ENCODE data around the gene DIP2B. TPM values are rescaled to one million over a fixed set of nuclear protein-coding genes. Genes with fewer than 3 reads are reported as not detected.

DIP2B gene
- total and polyA plus RNA-seq, 2 of the 13 experiments (the other 11 are each of a cell fraction or from before 2014, with no cell fraction given) = 32.1 to 35.8 TPM

- no peak for TF ChIP-seq THAP7 (CRISPR knock-in tag; IDR thresholded peaks at IDR 0.05)
- no peak for TF ChIP-seq MIER3 (CRISPR knock-in tag; IDR thresholded peaks at IDR 0.05; ENCODE audit: borderline replicate concordance)
- no peak for TF ChIP-seq ZNF18 (CRISPR knock-in tag; IDR thresholded peaks at IDR 0.05; ENCODE audit: insufficient replicate concordance)
- no peak for TF ChIP-seq ZNF30 (CRISPR knock-in tag; IDR thresholded peaks at IDR 0.05)
- TF ChIP-seq SETDB1 (CRISPR knock-in tag; IDR thresholded peaks at IDR 0.05; ENCODE audit: borderline replicate concordance) = no peak
- no peak for TF ChIP-seq DPF2 (CRISPR knock-in tag; IDR thresholded peaks at IDR 0.05; ENCODE audit: borderline replicate concordance, low read depth)
- TF ChIP-seq ISL2 (CRISPR knock-in tag; IDR thresholded peaks at IDR 0.05) = no peak
- peak; percentile 54; the same call in 1 of the 2 replicates for TF ChIP-seq JUNB (CRISPR knock-in tag; IDR thresholded peaks at IDR 0.05; ENCODE audit: borderline replicate concordance)
- TF ChIP-seq NFKBIZ (CRISPR knock-in tag; IDR thresholded peaks at IDR 0.05) = no peak
- no peak for TF ChIP-seq ZNF609 (CRISPR knock-in tag; IDR thresholded peaks at IDR 0.05; ENCODE audit: borderline replicate concordance)
- TF ChIP-seq SOX5 (CRISPR knock-in tag; IDR thresholded peaks at IDR 0.05; ENCODE audit: borderline replicate concordance) = peak; percentile 81; the same call in 1 of the 2 replicates
- TF ChIP-seq DDIT3 (CRISPR knock-in tag; IDR thresholded peaks at IDR 0.05) = no peak
- peak; percentile 80 for TF ChIP-seq SAP130 (CRISPR knock-in tag; IDR thresholded peaks at IDR 0.05; ENCODE audit: low read depth)
- peak in 1 of 2 experiments; percentile 63; a peak in 1 of 4 replicates for TF ChIP-seq EP300 (IDR thresholded peaks at IDR 0.05; ENCODE audit: low read depth in 2 of 2, low read length in 2 of 2)
- TF ChIP-seq EP300 (CRISPR knock-in tag; IDR thresholded peaks at IDR 0.05; ENCODE audit: borderline replicate concordance) = peak; percentile 67
- no peak for TF ChIP-seq ZNF530 (CRISPR knock-in tag; IDR thresholded peaks at IDR 0.05; ENCODE audit: low read depth)
- TF ChIP-seq PLRG1 (conservative IDR thresholded peaks at IDR 0.05) = no peak
- TF ChIP-seq, protein P1, sequence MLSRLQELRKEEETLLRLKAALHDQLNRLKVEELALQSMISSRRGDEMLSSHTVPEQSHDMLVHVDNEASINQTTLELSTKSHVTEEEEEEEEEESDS (CRISPR knock-in tag; IDR thresholded peaks at IDR 0.05; ENCODE audit: borderline replicate concordance) = no peak
- no peak for TF ChIP-seq ZXDC (CRISPR knock-in tag; IDR thresholded peaks at IDR 0.05)
Measured at GRCh38 chr12:50786498-50787231, 281.9 kb downstream of the DIP2B start (continued).
